ENCODE results near the gene RAET1L. TPM values are rescaled to one million over a fixed set of nuclear protein-coding genes. Genes with fewer than 3 reads are reported as not detected.
"Not testable (repeated sequence)": the region's sequence is repeated elsewhere in the genome, so short reads cannot be mapped to it uniquely, and the experiment has no call there.

The RAET1L gene
- total RNA-seq, 1 experiment from 2014 or later, result 1.3 TPM

DNA sequence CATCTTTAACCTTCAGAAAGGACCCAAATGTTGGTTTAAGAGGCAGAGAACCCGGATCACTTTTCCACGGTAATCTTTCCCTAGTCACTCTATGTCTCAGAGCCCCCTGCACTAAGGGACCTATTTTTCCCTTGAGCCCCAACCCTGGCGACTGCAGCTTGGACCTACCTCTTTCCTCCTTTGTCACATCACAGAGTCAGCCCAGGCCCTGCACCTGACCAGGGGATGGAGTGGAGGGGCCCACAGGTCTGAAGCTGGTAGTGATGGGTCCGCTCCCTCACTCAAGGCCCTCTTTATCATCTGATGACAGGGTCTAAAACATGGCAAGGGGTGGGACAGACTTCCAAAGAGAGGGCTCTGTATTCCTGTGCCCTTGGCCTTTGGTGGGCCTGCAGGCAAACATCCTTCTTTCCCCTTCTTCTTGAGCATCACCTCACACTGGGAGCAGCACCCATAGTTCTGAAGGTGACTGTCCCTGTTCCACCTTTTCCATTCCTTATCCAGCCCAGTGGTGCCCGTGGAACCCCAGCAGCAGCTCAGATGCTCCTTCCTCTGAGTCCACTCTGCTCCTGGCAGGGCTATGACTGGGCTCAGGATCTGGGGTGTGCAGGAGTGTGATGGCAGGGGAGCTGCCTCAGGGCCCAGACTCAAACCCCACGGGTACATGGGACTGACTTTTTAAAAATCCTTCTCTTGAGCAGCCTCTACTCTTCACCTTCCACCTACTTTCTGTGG is 6.3 kb downstream of the RAET1L start:
- Mint-ChIP-seq H3K27ac (ENCODE audit: unreplicated experiment) (no peak overlapping the region), H3K27me3 (ENCODE audit: unreplicated experiment) (peaks cover 35% of the 10 kb centered on the region), H3K4me1 (ENCODE audit: low read depth, unreplicated experiment) (peaks cover 10% of the 10 kb centered on the region)

DNA sequence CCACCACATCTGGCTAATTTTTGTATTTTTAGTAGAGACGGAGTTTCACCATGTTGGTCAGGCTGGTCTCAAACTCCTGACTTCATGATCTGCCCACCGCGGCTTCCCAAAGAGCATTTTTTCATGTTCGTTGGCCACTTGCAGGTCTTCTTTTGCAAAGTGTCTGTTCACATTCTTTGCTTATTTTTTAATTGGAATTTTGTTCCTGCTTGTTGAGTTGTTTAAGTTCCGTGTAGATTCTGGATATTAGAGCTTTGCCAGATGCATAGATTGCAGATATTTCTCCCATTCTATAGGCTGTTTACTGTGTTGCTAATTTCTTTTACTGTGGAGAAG is 8.2 kb downstream of the RAET1L start:
- CTCF ChIA-PET, result interaction anchor here (0.6 to 1.0 kb wide), 4 partner anchors 8 to 378 kb away, joined by 3 to 5 read pairs (median 4); partner anchors contain the start of gene RAET1L
- not testable (repeated sequence) for H3K27ac Mint-ChIP-seq (ENCODE audit: unreplicated experiment); BruUV-seq (replicated peaks); H3K36me3 Mint-ChIP-seq (ENCODE audit: insufficient read depth, unreplicated experiment); DNase-seq; H3K4me3 Mint-ChIP-seq (ENCODE audit: low read depth, unreplicated experiment); H3K9me3 Mint-ChIP-seq (ENCODE audit: low read depth, unreplicated experiment)
- H3K27me3 Mint-ChIP-seq (ENCODE audit: unreplicated experiment), result peaks cover 49% of the 10 kb centered on the region
- intact Hi-C loops (cut with micrococcal nuclease; ENCODE audit: unreplicated experiment), result loop anchor here (2.0 to 5.0 kb wide), 2 partner anchors 82 to 185 kb away; no protein-coding TSS in a partner anchor
- peaks cover 10% of the 10 kb centered on the region for H3K4me1 Mint-ChIP-seq (ENCODE audit: low read depth, unreplicated experiment)

More for the DNA sequence above, 6.3 kb downstream of the RAET1L start:
- H3K9me3 Mint-ChIP-seq (ENCODE audit: low read depth, unreplicated experiment), result no peaks in the 10 kb centered on the region
- no peaks in the 10 kb centered on the region for H3K36me3 Mint-ChIP-seq (ENCODE audit: insufficient read depth, unreplicated experiment)
- H3K4me3 Mint-ChIP-seq (ENCODE audit: low read depth, unreplicated experiment), result no peak overlapping the region
- TF ChIP-seq, protein P1, sequence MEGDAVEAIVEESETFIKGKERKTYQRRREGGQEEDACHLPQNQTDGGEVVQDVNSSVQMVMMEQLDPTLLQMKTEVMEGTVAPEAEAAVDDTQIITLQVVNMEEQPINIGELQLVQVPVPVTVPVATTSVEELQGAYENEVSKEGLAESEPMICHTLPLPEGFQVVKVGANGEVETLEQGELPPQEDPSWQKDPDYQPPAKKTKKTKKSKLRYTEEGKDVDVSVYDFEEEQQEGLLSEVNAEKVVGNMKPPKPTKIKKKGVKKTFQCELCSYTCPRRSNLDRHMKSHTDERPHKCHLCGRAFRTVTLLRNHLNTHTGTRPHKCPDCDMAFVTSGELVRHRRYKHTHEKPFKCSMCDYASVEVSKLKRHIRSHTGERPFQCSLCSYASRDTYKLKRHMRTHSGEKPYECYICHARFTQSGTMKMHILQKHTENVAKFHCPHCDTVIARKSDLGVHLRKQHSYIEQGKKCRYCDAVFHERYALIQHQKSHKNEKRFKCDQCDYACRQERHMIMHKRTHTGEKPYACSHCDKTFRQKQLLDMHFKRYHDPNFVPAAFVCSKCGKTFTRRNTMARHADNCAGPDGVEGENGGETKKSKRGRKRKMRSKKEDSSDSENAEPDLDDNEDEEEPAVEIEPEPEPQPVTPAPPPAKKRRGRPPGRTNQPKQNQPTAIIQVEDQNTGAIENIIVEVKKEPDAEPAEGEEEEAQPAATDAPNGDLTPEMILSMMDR (IDR thresholded peaks at IDR 0.05; ENCODE audit: unreplicated experiment), result no peak
- intact Hi-C loops (cut with micrococcal nuclease; ENCODE audit: unreplicated experiment), result loop anchor here (5.0 kb wide), 1 partner anchor 187 kb away; no protein-coding TSS in a partner anchor
- BruUV-seq (replicated peaks), result no TSS peak
- DNase-seq, result no peak
- CTCF ChIA-PET, result no interaction called here

DNA sequence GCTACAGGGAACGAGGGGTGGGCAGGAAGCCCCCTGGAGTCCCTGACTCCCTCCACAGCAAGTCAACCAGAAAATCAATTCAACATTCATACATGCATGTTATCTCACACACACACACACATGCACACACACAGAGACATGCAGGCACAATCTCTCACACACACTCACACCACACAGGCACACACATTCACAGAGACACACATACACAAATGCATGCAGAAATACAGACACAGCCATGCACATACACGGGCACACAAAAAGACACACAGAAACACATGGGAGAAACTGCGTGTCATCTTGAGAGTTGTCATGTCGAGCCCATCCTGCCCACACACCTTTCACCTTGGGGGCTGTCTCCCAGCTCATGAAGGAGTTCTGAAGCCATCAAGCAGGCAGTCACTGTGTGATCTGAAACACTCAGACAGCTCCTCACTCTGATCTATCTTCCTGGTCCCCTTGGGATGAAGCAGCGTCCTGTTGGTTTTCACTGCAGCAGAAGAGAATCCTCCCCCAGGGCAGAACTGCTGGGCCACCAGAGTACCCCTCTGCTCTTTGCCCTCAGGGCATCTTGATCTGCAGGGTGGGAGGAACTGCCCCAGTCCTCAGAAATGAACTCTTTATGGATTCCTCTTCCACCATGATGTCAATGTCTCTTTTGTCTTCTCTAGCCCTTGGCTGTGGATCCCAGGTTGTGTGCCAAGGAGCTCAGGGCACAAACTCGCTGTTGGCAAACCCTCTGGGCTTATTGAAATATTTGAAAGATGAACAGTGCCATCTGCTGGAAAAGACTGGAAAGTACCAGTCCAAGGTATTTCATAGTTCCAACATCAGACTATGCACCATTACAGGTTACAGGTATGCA is 8.8 kb downstream of the RAET1L start:
- peaks cover 49% of the 10 kb centered on the region for H3K27me3 Mint-ChIP-seq (ENCODE audit: unreplicated experiment)
- TF ChIP-seq, protein P1 (IDR thresholded peaks at IDR 0.05; ENCODE audit: unreplicated experiment), result no peak
- H3K4me3 Mint-ChIP-seq (ENCODE audit: low read depth, unreplicated experiment), result no peak overlapping the region
- CTCF ChIA-PET, result interaction anchor here (0.6 to 1.0 kb wide), 4 partner anchors 9 to 378 kb away, joined by 3 to 5 read pairs (median 4); partner anchors contain the start of gene RAET1L
- no TSS peak for BruUV-seq (replicated peaks)
- intact Hi-C loops (cut with micrococcal nuclease; ENCODE audit: unreplicated experiment), result loop anchor here (2.0 to 5.0 kb wide), 2 partner anchors 82 to 184 kb away; no protein-coding TSS in a partner anchor
- peaks cover 10% of the 10 kb centered on the region for H3K4me1 Mint-ChIP-seq (ENCODE audit: low read depth, unreplicated experiment)
- DNase-seq, result peak; percentile 43
- H3K36me3 Mint-ChIP-seq (ENCODE audit: insufficient read depth, unreplicated experiment), result no peaks in the 10 kb centered on the region
- no peaks in the 10 kb centered on the region for H3K9me3 Mint-ChIP-seq (ENCODE audit: low read depth, unreplicated experiment)
- H3K27ac Mint-ChIP-seq (ENCODE audit: unreplicated experiment), result no peak overlapping the region

DNA sequence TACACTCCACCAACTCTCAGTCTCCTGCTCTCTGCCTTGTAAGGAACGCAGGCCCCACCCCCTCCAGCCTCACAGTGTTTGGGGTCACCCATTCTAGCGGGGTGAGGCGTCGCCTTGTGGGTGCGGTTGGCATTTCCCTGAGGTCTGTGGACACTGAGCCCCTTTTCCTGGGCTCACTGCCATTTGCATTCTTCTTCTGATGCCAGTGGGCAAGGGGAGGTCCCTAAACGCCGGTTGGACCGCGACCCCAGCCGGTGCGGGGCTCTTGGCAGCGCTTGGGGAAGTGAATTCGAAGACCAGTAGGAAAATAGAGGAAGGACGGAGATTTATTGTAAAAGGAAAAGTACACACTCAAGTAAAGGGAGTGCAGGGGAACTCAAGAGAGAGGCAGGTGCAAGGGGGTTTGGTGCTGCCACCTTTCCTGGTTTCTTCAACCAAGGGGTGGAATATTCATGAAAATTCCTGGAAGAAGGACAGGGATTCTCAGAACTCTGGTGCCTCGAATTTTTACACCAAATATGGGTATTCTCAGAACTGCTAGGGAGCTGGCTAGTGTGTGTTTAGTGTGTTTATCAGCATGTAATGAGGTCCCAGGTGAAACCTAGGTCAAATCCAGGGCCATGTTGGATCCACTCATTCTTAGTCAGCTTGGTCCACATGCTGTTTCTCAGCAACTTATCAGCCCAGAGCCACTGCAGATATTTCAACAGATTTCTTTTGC is 9.9 kb downstream of the RAET1L start:
- intact Hi-C loops (cut with micrococcal nuclease; ENCODE audit: unreplicated experiment), result loop anchor here (2.0 to 5.0 kb wide), 2 partner anchors 81 to 183 kb away; no protein-coding TSS in a partner anchor
- H3K27ac Mint-ChIP-seq (ENCODE audit: unreplicated experiment); H3K4me3 Mint-ChIP-seq (ENCODE audit: low read depth, unreplicated experiment); DNase-seq; H3K36me3 Mint-ChIP-seq (ENCODE audit: insufficient read depth, unreplicated experiment); CTCF ChIA-PET; H3K9me3 Mint-ChIP-seq (ENCODE audit: low read depth, unreplicated experiment); BruUV-seq (replicated peaks): not testable (repeated sequence)
- H3K27me3 Mint-ChIP-seq (ENCODE audit: unreplicated experiment), result peaks cover 52% of the 10 kb centered on the region
- H3K4me1 Mint-ChIP-seq (ENCODE audit: low read depth, unreplicated experiment), result peaks cover 10% of the 10 kb centered on the region

DNA sequence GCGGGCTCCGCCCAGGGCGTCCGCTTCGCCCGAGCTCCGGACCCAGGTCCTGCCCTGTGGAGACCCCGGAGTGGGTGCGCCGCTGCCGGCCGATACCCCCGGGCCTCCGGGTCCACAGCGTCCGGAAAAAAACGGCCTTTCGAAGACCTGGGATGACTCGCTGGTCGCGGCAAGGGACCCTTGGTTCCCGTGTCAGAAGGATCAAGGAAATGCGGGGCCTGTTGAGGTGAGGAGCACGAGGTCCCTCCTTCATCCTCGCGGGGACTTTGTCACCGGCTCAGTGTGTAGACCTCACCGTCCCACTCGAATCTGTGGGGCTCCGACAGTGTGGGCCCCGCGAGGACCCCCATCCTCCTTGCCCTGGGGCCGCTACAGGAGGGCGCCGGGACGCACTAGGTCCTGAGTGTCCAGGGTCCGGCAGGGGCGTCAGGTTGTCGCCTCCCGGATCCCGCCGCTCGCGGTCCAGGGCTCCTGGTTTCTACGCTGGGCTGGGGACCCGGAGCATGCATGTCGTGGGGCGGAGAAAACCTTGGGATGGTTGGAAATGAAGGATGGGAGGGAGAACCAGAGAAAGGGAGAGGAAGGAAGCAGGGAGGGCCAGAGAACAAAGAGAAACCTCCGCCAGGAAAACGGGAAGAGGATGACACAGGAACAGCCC is 10.6 kb downstream of the RAET1L start:
- H3K4me3 Mint-ChIP-seq (ENCODE audit: low read depth, unreplicated experiment); CTCF ChIA-PET: not testable (repeated sequence)

DNA sequence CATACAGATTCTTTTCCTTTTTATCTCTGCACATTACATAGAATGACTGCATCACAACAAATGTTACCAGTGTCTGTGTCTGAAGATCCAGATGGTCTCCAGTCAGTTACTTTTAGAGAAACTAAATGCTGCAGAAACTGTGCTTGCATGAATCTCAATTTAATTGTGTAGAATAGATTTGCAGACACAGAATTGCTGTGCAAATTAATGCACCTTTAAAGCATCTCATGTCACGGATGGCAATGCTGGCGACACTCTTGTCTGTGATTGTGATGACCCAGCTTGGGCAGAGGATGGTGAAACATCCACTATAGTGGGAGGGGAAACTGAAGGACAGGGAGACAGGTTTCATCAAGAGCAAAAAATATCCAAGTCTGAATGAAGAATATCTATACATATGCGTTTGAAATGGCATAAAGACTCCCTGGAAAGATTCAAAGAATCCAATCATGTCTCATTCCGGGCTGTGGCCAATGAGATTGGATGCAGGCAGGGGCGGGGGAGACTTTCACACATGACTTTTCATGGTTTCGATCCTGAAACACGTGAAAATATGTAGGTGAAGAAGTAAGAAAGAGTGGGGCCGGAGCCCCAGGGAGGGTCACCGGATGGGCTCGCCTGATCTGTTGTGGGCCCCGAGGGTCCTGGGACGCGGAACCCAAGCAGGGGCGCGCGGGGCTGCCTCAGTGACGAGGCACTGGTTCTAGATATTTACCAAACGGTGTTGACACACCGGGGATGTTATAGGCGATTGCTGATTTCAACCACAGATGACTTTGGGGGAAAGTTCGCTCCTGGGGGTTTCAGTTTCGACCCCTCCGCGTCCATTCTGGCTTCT is 11.3 kb downstream of the RAET1L start:
- peak overlapping the region; percentile 50 for H3K4me3 Mint-ChIP-seq (ENCODE audit: low read depth, unreplicated experiment)
- CTCF ChIA-PET; H3K36me3 Mint-ChIP-seq (ENCODE audit: insufficient read depth, unreplicated experiment); H3K27ac Mint-ChIP-seq (ENCODE audit: unreplicated experiment); BruUV-seq (replicated peaks); intact Hi-C loops (cut with micrococcal nuclease; ENCODE audit: unreplicated experiment); H3K9me3 Mint-ChIP-seq (ENCODE audit: low read depth, unreplicated experiment); DNase-seq: not testable (repeated sequence)
- H3K4me1 Mint-ChIP-seq (ENCODE audit: low read depth, unreplicated experiment), result peaks cover 10% of the 10 kb centered on the region
- peaks cover 64% of the 10 kb centered on the region for H3K27me3 Mint-ChIP-seq (ENCODE audit: unreplicated experiment)

More for the DNA sequence above, 10.6 kb downstream of the RAET1L start:
- not testable (repeated sequence) for H3K36me3 Mint-ChIP-seq (ENCODE audit: insufficient read depth, unreplicated experiment); DNase-seq; H3K27ac Mint-ChIP-seq (ENCODE audit: unreplicated experiment); BruUV-seq (replicated peaks); H3K9me3 Mint-ChIP-seq (ENCODE audit: low read depth, unreplicated experiment)
- Mint-ChIP-seq H3K4me1 (ENCODE audit: low read depth, unreplicated experiment) (peaks cover 10% of the 10 kb centered on the region), H3K27me3 (ENCODE audit: unreplicated experiment) (peaks cover 59% of the 10 kb centered on the region)
- intact Hi-C loops (cut with micrococcal nuclease; ENCODE audit: unreplicated experiment), result loop anchor here (5.0 kb wide), 1 partner anchor 182 kb away; no protein-coding TSS in a partner anchor

Measured in Calu3 (cell line).